Esophagus mucosa (tissue), 1 donor: ENCODE results near the gene PDLIM1. TPM values are rescaled to one million over a fixed set of nuclear protein-coding genes. Genes with fewer than 3 reads are reported as not detected.

ENCODE experiments used
- ATAC-seq: fragments of 200-7000 bp; cut with Tn5 transposase; one replicate; pipeline ENCODE4 v1.9.1; 2020
- total RNA-seq: library from RNA; stranded (reverse); gene quantifications from one replicate; pipeline ENCODE4 v1.2.4, GENCODE V29; 2023
- donor health status: DM: yes; HTN: yes; CAD: no.

Gene PDLIM1
- total RNA-seq, 1 donor from 2014 or later, result 144 TPM

GRCh38 chr10:95314192-95314918 lies 23.6 kb upstream of the PDLIM1 start:
- no peak for ATAC-seq

- ATAC-seq, result no peak
Observed at GRCh38 chr10:95312986-95313495, 22.2 kb upstream of the PDLIM1 start.

GRCh38 chr10:95312257-95312656 lies 21.5 kb upstream of the PDLIM1 start:
- no peak for ATAC-seq

- ATAC-seq, result no peak
Observed at GRCh38 chr10:95309958-95310357, 19.2 kb upstream of the PDLIM1 start.

GRCh38 chr10:95308389-95309302 lies 17.8 kb upstream of the PDLIM1 start:
- peak; percentile 83 for ATAC-seq

GRCh38 chr10:95306851-95307250 lies 16.0 kb upstream of the PDLIM1 start:
- no peak for ATAC-seq

GRCh38 chr10:95306318-95306650 lies 15.5 kb upstream of the PDLIM1 start:
- no peak for ATAC-seq

- no peak for ATAC-seq
Observed at GRCh38 chr10:95305606-95306317, 15.0 kb upstream of the PDLIM1 start.

- no peak for ATAC-seq
Observed at GRCh38 chr10:95304976-95305375, 14.2 kb upstream of the PDLIM1 start.

GRCh38 chr10:95304463-95304862 lies 13.7 kb upstream of the PDLIM1 start:
- ATAC-seq, result no peak

- ATAC-seq, result no peak
Observed at GRCh38 chr10:95303950-95304349, 13.1 kb upstream of the PDLIM1 start.

GRCh38 chr10:95303535-95303934 lies 12.7 kb upstream of the PDLIM1 start:
- ATAC-seq, result no peak

- no peak for ATAC-seq
Observed at GRCh38 chr10:95300022-95300539, 9.3 kb upstream of the PDLIM1 start.

GRCh38 chr10:95297402-95297801 lies 6.6 kb upstream of the PDLIM1 start:
- ATAC-seq, result no peak

- no peak for ATAC-seq
Observed at GRCh38 chr10:95296764-95297163, 6.0 kb upstream of the PDLIM1 start.

- peak; percentile 85 for ATAC-seq
Observed at GRCh38 chr10:95295031-95295755, 4.4 kb upstream of the PDLIM1 start.

GRCh38 chr10:95293631-95294030 lies 2.8 kb upstream of the PDLIM1 start:
- no peak for ATAC-seq

- no peak for ATAC-seq
Observed at GRCh38 chr10:95291365-95292039, 699 bp upstream of the PDLIM1 start.

- no peak for ATAC-seq
Observed at GRCh38 chr10:95289921-95290421, 832 bp downstream of the PDLIM1 start.

GRCh38 chr10:95289003-95289920 lies 1.5 kb downstream of the PDLIM1 start:
- ATAC-seq, result peak; percentile 22
